ENCODE results near the gene CDC123.
"Not testable (repeated sequence)": the region's sequence is repeated elsewhere in the genome, so short reads cannot be mapped to it uniquely, and the experiment has no call there.

Gene CDC123

DNA sequence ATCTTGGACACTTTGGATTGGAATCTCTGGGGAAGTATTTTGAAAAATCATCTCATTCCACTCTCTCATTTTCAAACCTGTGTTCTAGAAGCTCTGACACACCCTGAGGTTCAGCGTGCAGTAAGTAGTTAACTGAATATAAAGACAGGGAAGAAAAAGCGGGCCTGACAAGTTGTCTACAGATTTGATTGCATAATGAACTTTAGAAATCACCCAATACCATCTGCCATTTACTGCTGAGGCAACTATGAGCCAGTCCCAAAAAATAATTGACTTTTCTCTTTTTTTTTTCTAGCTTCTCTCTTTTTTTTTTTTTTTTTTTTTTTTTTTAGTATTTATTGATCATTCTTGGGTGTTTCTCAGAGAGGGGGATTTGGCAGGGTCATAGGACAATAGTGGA lies 29.5 kb downstream of the CDC123 start:
- DNase-seq, result no peak
- no peak overlapping the region for H3K27ac ChIP-seq (ENCODE audit: insufficient read depth, low read length, poor library complexity, severe bottlenecking)
- H3K4me3 ChIP-seq (ENCODE audit: insufficient read depth, low read depth, low read length, poor library complexity, severe bottlenecking), result no peak overlapping the region
- no peaks in the 10 kb centered on the region for H3K4me1 ChIP-seq (ENCODE audit: control insufficient read depth, insufficient read depth, low read length, poor library complexity, severe bottlenecking)
- H3K27me3 ChIP-seq (replicated peaks; ENCODE audit: control insufficient read depth, insufficient read depth, low read length, poor library complexity, severe bottlenecking), result no peaks in the 10 kb centered on the region
- peaks cover 30% of the 10 kb centered on the region for H3K36me3 ChIP-seq (ENCODE audit: control insufficient read depth, insufficient read depth, low read length)
- H3K9me3 ChIP-seq (ENCODE audit: control insufficient read depth, low read length), result no peaks in the 10 kb centered on the region

DNA sequence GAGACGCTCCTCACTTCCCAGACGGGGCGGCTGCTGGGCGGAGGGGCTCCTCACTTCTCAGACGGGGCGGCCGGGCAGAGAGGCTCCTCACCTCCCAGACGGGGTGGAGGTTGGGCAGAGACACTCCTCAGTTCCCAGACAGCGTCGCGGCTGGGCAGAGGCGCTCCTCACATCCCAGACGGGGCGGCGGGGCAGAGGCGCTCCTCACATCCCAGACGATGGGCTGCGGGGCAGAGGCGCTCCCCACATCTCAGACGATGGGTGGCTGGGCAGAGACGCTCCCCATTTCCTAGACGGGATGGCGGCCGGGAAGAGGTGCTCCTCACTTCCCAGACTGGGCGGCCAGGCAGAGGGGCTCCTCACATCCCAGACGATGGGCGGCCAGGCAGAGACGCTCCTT lies 30.4 kb downstream of the CDC123 start:
- H3K4me3 ChIP-seq (ENCODE audit: insufficient read depth, low read depth, low read length, poor library complexity, severe bottlenecking), result not testable (repeated sequence)
- H3K36me3 ChIP-seq (ENCODE audit: control insufficient read depth, insufficient read depth, low read length), result peaks cover 36% of the 10 kb centered on the region

DNA sequence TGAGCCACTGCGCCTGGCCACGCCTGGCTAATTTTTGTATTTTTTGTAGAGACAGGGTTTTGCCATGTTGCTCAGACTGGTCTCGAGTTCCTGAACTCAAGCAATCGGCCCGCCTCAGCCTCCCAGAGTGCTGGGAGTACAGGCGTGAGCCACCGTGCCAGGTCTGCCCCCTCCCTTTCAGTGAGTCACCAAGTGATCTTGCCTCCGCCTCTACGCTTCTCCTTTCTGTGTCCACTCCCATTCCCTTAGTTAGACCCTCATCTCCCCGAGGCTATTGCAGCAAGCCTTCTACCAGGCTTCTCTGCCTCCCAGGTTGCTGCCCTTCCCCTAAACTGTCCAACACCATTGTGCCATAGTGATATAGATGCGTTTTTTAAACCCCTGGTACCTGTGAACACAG lies 32.9 kb downstream of the CDC123 start:
- Histone ChIP-seq H3K27ac (ENCODE audit: insufficient read depth, low read length, poor library complexity, severe bottlenecking) (no peak overlapping the region), H3K27me3 (replicated peaks; ENCODE audit: control insufficient read depth, insufficient read depth, low read length, poor library complexity, severe bottlenecking) (no peaks in the 10 kb centered on the region), H3K36me3 (ENCODE audit: control insufficient read depth, insufficient read depth, low read length) (peaks cover 42% of the 10 kb centered on the region), H3K9me3 (ENCODE audit: control insufficient read depth, low read length) (no peaks in the 10 kb centered on the region), H3K4me1 (ENCODE audit: control insufficient read depth, insufficient read depth, low read length, poor library complexity, severe bottlenecking) (no peaks in the 10 kb centered on the region), H3K4me3 (ENCODE audit: insufficient read depth, low read depth, low read length, poor library complexity, severe bottlenecking) (no peak overlapping the region)
- no peak for DNase-seq

More for the DNA sequence above, 30.4 kb downstream of the CDC123 start:
- not testable (repeated sequence) for H3K27ac ChIP-seq (ENCODE audit: insufficient read depth, low read length, poor library complexity, severe bottlenecking); H3K9me3 ChIP-seq (ENCODE audit: control insufficient read depth, low read length); H3K4me1 ChIP-seq (ENCODE audit: control insufficient read depth, insufficient read depth, low read length, poor library complexity, severe bottlenecking); DNase-seq; H3K27me3 ChIP-seq (replicated peaks; ENCODE audit: control insufficient read depth, insufficient read depth, low read length, poor library complexity, severe bottlenecking)

DNA sequence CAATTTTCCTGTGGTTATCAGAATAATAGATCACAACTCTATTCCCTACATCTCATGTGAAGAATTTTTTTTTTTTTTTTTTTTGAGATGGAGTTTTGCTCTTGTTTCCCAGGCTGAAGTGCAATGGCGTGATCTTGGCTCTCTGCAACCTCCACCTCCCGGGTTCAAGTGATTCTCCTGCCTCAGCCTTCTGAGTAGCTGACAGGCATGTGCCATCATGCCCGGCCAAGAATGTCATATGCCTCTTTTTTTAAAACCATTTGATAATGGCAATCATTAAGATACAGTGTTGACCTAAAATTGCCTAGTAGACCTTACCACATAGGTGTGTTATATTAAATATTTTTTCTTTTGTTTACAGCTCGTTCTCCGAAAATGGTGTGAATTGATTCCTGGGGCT lies 38.7 kb downstream of the CDC123 start:
- H3K4me3 ChIP-seq (ENCODE audit: insufficient read depth, low read depth, low read length, poor library complexity, severe bottlenecking); H3K27me3 ChIP-seq (replicated peaks; ENCODE audit: control insufficient read depth, insufficient read depth, low read length, poor library complexity, severe bottlenecking); DNase-seq; H3K27ac ChIP-seq (ENCODE audit: insufficient read depth, low read length, poor library complexity, severe bottlenecking); H3K4me1 ChIP-seq (ENCODE audit: control insufficient read depth, insufficient read depth, low read length, poor library complexity, severe bottlenecking); H3K9me3 ChIP-seq (ENCODE audit: control insufficient read depth, low read length): not testable (repeated sequence)
- peaks cover 55% of the 10 kb centered on the region for H3K36me3 ChIP-seq (ENCODE audit: control insufficient read depth, insufficient read depth, low read length)

DNA sequence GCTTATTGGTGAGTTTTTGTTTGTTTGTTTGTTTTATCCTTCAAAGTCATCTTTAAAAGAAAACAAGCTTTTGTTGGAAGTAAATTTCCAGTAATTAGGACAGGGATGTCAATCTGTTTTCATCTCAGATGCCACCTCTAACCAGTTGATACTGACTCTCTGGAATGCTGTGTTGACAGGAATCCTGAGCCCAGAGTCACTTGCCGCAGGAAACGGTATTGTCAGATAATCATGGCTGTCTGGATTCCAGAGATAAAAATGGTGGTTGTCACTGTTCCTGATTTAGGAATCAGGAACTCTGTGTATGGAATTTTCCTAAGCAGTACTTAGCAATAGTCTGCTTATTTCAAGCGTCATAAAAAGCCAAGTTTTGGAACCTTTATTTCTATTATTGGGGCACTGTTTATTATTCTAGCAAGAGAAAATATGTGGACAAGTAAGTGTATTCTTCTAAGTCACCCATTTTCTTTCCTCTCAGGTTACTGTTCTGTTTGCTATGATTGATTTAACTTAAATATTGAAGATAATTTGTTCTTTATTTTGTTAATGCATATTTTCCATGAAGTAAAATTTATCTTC lies 39.2 kb downstream of the CDC123 start:
- peaks cover 53% of the 10 kb centered on the region for H3K36me3 ChIP-seq (ENCODE audit: control insufficient read depth, insufficient read depth, low read length)
- H3K4me3 ChIP-seq (ENCODE audit: insufficient read depth, low read depth, low read length, poor library complexity, severe bottlenecking), result no peak overlapping the region
- DNase-seq, result no peak
- H3K27me3 ChIP-seq (replicated peaks; ENCODE audit: control insufficient read depth, insufficient read depth, low read length, poor library complexity, severe bottlenecking), result no peaks in the 10 kb centered on the region
- no peak overlapping the region for H3K27ac ChIP-seq (ENCODE audit: insufficient read depth, low read length, poor library complexity, severe bottlenecking)
- H3K9me3 ChIP-seq (ENCODE audit: control insufficient read depth, low read length), result no peaks in the 10 kb centered on the region
- no peaks in the 10 kb centered on the region for H3K4me1 ChIP-seq (ENCODE audit: control insufficient read depth, insufficient read depth, low read length, poor library complexity, severe bottlenecking)

DNA sequence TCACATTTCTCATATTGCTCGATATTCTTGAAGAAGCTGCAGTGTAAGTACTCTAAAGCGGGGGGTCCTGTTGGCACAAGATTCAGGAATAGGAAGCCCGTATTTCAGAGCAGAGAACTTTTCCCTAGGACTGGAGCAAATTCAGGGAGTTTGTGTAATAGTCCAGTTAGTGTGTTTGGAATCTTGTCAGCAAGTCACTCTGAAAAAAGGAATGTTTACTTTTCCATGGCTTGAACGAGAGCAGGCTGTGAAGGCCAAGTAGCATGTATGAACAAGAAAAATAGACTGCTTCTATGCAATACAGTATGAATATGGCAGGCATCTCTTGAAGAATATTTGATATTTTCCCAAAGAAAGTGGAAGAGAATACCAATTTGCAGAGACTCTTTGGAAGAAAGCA lies 39.8 kb downstream of the CDC123 start:
- H3K27ac ChIP-seq (ENCODE audit: insufficient read depth, low read length, poor library complexity, severe bottlenecking), result no peak overlapping the region
- H3K9me3 ChIP-seq (ENCODE audit: control insufficient read depth, low read length), result no peaks in the 10 kb centered on the region
- H3K36me3 ChIP-seq (ENCODE audit: control insufficient read depth, insufficient read depth, low read length), result peaks cover 49% of the 10 kb centered on the region

DNA sequence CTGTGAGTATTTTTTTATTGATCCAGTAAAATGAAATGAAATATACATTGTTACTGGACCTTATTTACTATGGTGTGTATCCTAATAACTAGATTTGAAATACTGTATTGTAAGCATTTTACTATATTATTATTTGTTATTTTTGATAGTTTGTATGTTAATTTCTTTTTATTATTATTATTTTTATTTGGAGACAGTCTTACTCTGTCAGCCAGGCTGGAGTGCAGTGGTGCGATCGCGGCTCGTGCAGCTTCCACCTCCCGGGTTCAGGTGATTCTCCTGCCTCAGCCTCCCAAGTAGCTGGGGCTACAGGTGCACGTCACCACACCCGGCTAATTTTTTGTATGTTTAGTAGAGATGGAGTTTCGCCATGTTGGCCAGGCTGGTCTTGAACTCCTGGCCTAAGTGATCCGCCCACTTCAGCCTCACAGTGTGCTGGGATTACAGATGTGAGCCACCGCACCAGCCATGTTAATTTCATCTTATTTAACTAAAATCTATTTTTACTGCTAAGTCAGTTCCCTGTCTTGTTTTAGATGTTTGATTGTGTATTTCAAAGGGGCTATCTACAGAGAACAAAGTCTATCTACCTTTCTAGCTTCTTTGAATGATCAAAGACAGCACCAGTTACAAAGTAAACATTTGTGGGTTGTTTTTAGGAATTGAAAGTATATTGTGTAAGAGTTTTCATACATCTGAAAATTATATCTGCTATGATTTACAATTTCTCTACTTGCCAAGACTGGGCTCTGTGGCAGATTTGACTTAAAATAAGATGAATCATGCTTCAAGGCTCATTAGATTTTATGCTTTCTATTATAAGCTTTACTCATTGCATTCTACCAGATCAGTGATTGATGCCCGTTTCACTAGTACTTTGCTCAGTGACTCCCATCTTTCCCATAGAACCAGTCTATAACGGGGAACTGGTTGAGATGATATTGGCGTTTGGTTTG lies 41.6 kb downstream of the CDC123 start:
- no peak for DNase-seq
- H3K4me3 ChIP-seq (ENCODE audit: insufficient read depth, low read depth, low read length, poor library complexity, severe bottlenecking), result no peak overlapping the region
- H3K27me3 ChIP-seq (replicated peaks; ENCODE audit: control insufficient read depth, insufficient read depth, low read length, poor library complexity, severe bottlenecking), result no peaks in the 10 kb centered on the region
- peaks cover 42% of the 10 kb centered on the region for H3K36me3 ChIP-seq (ENCODE audit: control insufficient read depth, insufficient read depth, low read length)
- H3K9me3 ChIP-seq (ENCODE audit: control insufficient read depth, low read length), result no peaks in the 10 kb centered on the region
- no peak overlapping the region for H3K27ac ChIP-seq (ENCODE audit: insufficient read depth, low read length, poor library complexity, severe bottlenecking)
- H3K4me1 ChIP-seq (ENCODE audit: control insufficient read depth, insufficient read depth, low read length, poor library complexity, severe bottlenecking), result no peaks in the 10 kb centered on the region

More for the DNA sequence above, 39.8 kb downstream of the CDC123 start:
- Histone ChIP-seq H3K4me3 (ENCODE audit: insufficient read depth, low read depth, low read length, poor library complexity, severe bottlenecking) (no peak overlapping the region), H3K27me3 (replicated peaks; ENCODE audit: control insufficient read depth, insufficient read depth, low read length, poor library complexity, severe bottlenecking) (no peaks in the 10 kb centered on the region), H3K4me1 (ENCODE audit: control insufficient read depth, insufficient read depth, low read length, poor library complexity, severe bottlenecking) (no peaks in the 10 kb centered on the region)
- no peak for DNase-seq

DNA sequence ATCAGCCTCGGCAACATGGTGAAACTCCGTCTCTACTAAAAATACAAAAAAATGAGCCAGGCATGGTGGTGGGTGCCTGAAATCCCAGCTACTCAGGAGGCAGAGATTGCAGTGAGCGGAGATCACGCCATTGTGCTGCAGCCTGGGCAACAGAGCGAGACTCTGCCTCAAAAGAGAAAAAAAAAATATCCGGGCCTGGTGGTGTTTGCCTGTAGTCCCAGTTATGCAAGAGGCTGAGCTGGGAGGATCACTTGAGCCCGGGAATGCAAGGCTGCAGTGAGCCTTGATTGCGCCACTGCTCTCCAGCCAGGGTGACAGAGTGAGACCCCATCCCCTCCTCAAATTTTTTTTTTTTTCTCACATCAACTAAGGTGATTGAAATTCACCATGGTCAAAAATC lies 42.8 kb downstream of the CDC123 start:
- Histone ChIP-seq H3K36me3 (ENCODE audit: control insufficient read depth, insufficient read depth, low read length) (peaks cover 37% of the 10 kb centered on the region), H3K27ac (ENCODE audit: insufficient read depth, low read length, poor library complexity, severe bottlenecking) (no peak overlapping the region), H3K4me3 (ENCODE audit: insufficient read depth, low read depth, low read length, poor library complexity, severe bottlenecking) (no peak overlapping the region), H3K9me3 (ENCODE audit: control insufficient read depth, low read length) (no peaks in the 10 kb centered on the region), H3K27me3 (replicated peaks; ENCODE audit: control insufficient read depth, insufficient read depth, low read length, poor library complexity, severe bottlenecking) (no peaks in the 10 kb centered on the region), H3K4me1 (ENCODE audit: control insufficient read depth, insufficient read depth, low read length, poor library complexity, severe bottlenecking) (no peaks in the 10 kb centered on the region)
- DNase-seq, result no peak

DNA sequence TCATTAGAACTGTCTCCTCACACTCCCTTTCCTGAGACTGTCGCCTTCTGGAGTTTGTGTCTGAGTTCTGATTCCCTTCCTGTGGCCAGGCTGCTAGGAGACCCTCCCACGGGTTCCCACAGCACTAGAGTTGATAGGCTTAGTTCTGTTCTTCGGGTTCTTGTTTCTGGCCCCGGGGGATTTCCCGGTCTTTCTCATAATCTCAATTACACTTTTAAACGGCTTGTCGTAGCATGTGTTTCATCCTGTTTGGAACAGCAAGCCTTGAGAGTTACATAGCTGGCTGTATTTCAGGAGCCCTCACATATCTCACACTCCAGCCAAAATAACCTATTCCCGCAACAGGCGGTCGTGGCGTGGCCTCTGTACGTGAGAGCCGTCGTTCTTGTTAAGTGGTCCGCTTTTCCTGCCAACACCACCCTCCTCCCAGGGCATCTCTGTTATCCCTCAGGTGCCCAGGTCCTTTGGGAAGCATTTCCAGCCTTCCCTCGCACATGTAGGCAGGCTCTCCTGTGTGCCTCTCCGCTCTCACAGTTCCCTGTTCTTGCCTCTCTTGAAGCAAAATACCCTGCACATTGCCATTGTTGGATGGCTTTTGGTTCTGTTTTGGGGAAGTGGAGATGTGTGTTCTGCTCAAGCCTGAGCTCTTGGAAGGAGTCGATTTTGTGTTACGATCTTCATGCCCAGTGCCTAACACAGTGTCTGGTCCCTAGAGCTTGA lies 46.0 kb downstream of the CDC123 start:
- no peaks in the 10 kb centered on the region for H3K9me3 ChIP-seq (ENCODE audit: control insufficient read depth, low read length)
- H3K27me3 ChIP-seq (replicated peaks; ENCODE audit: control insufficient read depth, insufficient read depth, low read length, poor library complexity, severe bottlenecking), result no peaks in the 10 kb centered on the region
- H3K4me1 ChIP-seq (ENCODE audit: control insufficient read depth, insufficient read depth, low read length, poor library complexity, severe bottlenecking), result no peaks in the 10 kb centered on the region
- H3K4me3 ChIP-seq (ENCODE audit: insufficient read depth, low read depth, low read length, poor library complexity, severe bottlenecking), result no peak overlapping the region
- peaks cover 46% of the 10 kb centered on the region for H3K36me3 ChIP-seq (ENCODE audit: control insufficient read depth, insufficient read depth, low read length)
- no peak for DNase-seq
- H3K27ac ChIP-seq (ENCODE audit: insufficient read depth, low read length, poor library complexity, severe bottlenecking), result no peak overlapping the region
